Ishikawa (cell line): ENCODE data around the gene SYNE1.

Experiments
- CREB1 ChIP-seq: IDR thresholded peaks from 2 replicates; pipeline ENCODE4 v1.6.1; 2012; ENCODE audit warnings: low read depth
- TEAD4 ChIP-seq: IDR thresholded peaks from 2 replicates; pipeline ENCODE4 v1.6.1; 2012
- USF1 ChIP-seq: IDR thresholded peaks from 2 replicates; pipeline ENCODE4 v1.6.1; 2012
- TF ChIP-seq, protein P1 (sequence below): IDR thresholded peaks from 2 replicates; pipeline ENCODE4 v1.6.1; 2012

DNA sequence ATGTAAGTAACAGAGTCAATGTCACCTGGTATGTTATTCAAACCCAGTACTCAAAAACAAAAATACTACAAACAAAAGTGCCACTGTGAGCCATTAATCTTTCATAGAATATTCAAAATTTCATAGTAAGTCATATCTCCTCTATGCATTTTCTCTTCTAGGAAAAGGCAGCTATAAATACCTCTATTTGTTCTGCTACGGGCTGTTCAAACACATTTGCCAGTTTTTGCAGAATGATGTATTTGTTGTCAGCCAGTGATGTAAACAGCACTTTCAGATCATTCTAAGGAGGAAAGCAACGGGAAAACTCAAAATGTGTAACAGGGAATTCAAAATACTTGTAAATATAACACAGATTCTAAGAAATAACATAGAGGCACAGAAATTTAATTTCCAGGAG lies 388.2 kb downstream of the SYNE1 start:
- TF ChIP-seq TEAD4 (no peak), USF1 (no peak), CREB1 (no peak)
- TF ChIP-seq, protein P1, sequence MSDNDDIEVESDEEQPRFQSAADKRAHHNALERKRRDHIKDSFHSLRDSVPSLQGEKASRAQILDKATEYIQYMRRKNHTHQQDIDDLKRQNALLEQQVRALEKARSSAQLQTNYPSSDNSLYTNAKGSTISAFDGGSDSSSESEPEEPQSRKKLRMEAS, result no peak
